GM12878 (cell line): ENCODE measurements around the gene FAM76B. TPM values are rescaled to one million over a fixed set of nuclear protein-coding genes. Genes with fewer than 3 reads are reported as not detected.

Experiments used
- ATAC-seq: fragments of 200-7000 bp; cut with Tn5 transposase; 3 replicates; pipeline ENCODE4 v1.9.1; 2020; ENCODE audit warnings: mild to moderate bottlenecking, moderate library complexity
- BruUV-seq: library from RNA; stranded (reverse); fragments of 400-500 nt; replicated peaks from 2 replicates; lab custom pipeline; 2021; lab: Mats Ljungman, UMichigan
- CTCF ChIA-PET: fragments of 300-600 bp; sonication (Branson Sonifier 250); formaldehyde crosslinking; extraction: SDS; loops from one replicate; lab custom pipeline; 2021; ENCODE audit warnings: inconsistent platforms; lab: Yijun Ruan, JAX
- POLR2A ChIA-PET: fragments of 350-600 bp; formaldehyde crosslinking; extraction: SDS; loops from one replicate; lab custom pipeline; 2021; ENCODE audit warnings: inconsistent platforms; lab: Charles Lee
- RAD21 ChIA-PET: fragments of 300-600 bp; sonication (Branson Sonifier 250); formaldehyde crosslinking; loops from one replicate; lab custom pipeline; 2023; ENCODE audit warnings: antibody characterized with exemption; ENCODE audit not compliant: unreplicated experiment; lab: Charles Lee
- SMC1A ChIA-PET: fragments of 300-600 bp; sonication (Branson Sonifier 250); formaldehyde crosslinking; loops from one replicate; lab custom pipeline; 2023; ENCODE audit not compliant: unreplicated experiment, uncharacterized antibody; lab: Charles Lee
- DNase-seq: peaks from one replicate; pipeline ENCODE4 v3.0.0-alpha.2; 2011; ENCODE audit warnings: low read depth, low spot score
- FAIRE-seq: peaks from 3 replicates; lab custom pipeline; 2011; peaks lifted over from hg19 to GRCh38; lab: Jason Lieb, UNC
- H2AFZ ChIP-seq: 2 replicates; pipeline ENCODE4 v1.6.0; 2011; ENCODE audit warnings: low read depth, low read length, control low read depth; ENCODE audit not compliant: control insufficient read depth
- H3K27ac ChIP-seq: 2 replicates; pipeline ENCODE4 v1.5.1; 2011; ENCODE audit warnings: control low read depth; ENCODE audit not compliant: control insufficient read depth, insufficient read depth
- H3K27me3 ChIP-seq, 2 experiments: replicated peaks in 1 of 2; 2 replicates each; pipeline versions ENCODE4 v1.6.0 to v1.6.1; 2011; ENCODE audit warnings: low read length in 1 of 2; ENCODE audit not compliant: control insufficient read depth in 2 of 2, insufficient read depth in 2 of 2
- H3K36me3 ChIP-seq, 2 experiments: 2 replicates each; pipeline ENCODE4 v1.5.1; 2011; ENCODE audit warnings: low read length in 1 of 2; ENCODE audit not compliant: control insufficient read depth in 2 of 2, insufficient read depth in 2 of 2
- H3K4me1 ChIP-seq: 2 replicates; pipeline ENCODE4 v1.6.1; 2011; ENCODE audit warnings: mild to moderate bottlenecking, low read length, moderate library complexity, mixed read lengths; ENCODE audit not compliant: control insufficient read depth, insufficient read depth
- H3K4me2 ChIP-seq: 2 replicates; pipeline ENCODE4 v1.6.0; 2011; ENCODE audit warnings: control low read depth; ENCODE audit not compliant: control insufficient read depth, insufficient read depth
- H3K4me3 ChIP-seq: fragments of 200-600 bp; sonication (generic); 2 replicates; pipeline ENCODE4 v1.5.1; 2016
- H3K79me2 ChIP-seq: 2 replicates; pipeline ENCODE4 v1.6.0; 2011; ENCODE audit warnings: low read length; ENCODE audit not compliant: control insufficient read depth, insufficient read depth
- H3K9ac ChIP-seq: 2 replicates; pipeline ENCODE4 v1.8.0; 2011; ENCODE audit warnings: low read length, control low read depth, mixed read lengths; ENCODE audit not compliant: control insufficient read depth, insufficient read depth
- H3K9me3 ChIP-seq: replicated peaks from 3 replicates; pipeline ENCODE4 v1.5.1; 2011; ENCODE audit warnings: mild to moderate bottlenecking, low read length; ENCODE audit not compliant: control insufficient read depth, insufficient read depth
- H4K20me1 ChIP-seq: 2 replicates; pipeline ENCODE4 v1.6.0; 2011; ENCODE audit not compliant: control insufficient read depth, insufficient read depth
- CHD2 ChIP-seq: IDR thresholded peaks from 2 replicates; pipeline ENCODE4 v1.6.1; 2011; ENCODE audit warnings: low read depth, low read length, improper control_type of control experiment, borderline replicate concordance
- CHD4 ChIP-seq: fragments of 200-600 bp; sonication (generic); IDR thresholded peaks from 2 replicates; pipeline ENCODE4 v1.6.1; 2016; ENCODE audit warnings: mild to moderate bottlenecking
- CREM ChIP-seq: IDR thresholded peaks from 2 replicates; pipeline ENCODE4 v1.6.1; 2014; ENCODE audit warnings: antibody characterized with exemption, low read depth
- CUX1 ChIP-seq: IDR thresholded peaks from 2 replicates; pipeline ENCODE4 v1.6.1; 2012; ENCODE audit warnings: improper control_type of control experiment, low read depth, low read length; ENCODE audit not compliant: insufficient replicate concordance
- KAT2A ChIP-seq: conservative IDR thresholded peaks from 2 replicates; pipeline ENCODE4 v1.6.1; 2011; ENCODE audit warnings: low read depth, low read length; ENCODE audit not compliant: control insufficient read depth
- SMAD5 ChIP-seq: IDR thresholded peaks from 2 replicates; pipeline ENCODE4 v1.6.1; 2016; ENCODE audit warnings: antibody characterized with exemption, low read depth
- SMARCA5 ChIP-seq: fragments of 450-650 bp; IDR thresholded peaks from 2 replicates; pipeline ENCODE4 v1.6.1; 2017; ENCODE audit warnings: mild to moderate bottlenecking
- SP1 ChIP-seq: IDR thresholded peaks from one replicate; pipeline ENCODE4 v1.6.1; 2011; ENCODE audit warnings: low read depth, low read length
- YY1 ChIP-seq: IDR thresholded peaks from 2 replicates; pipeline ENCODE4 v1.6.1; 2011; ENCODE audit warnings: low read depth, mild to moderate bottlenecking, low read length
- ZBTB11 ChIP-seq: fragments of 450-650 bp; formaldehyde crosslinking; IDR thresholded peaks from 2 replicates; pipeline ENCODE4 v1.5.0; 2022; ENCODE audit warnings: mild to moderate bottlenecking, missing genetic modification characterization
- WGBS: methylation state at CpG from one replicate; pipeline ENCODE4 v1.1.6; 2016; ENCODE audit warnings: low lambda C conversion rate; ENCODE audit not compliant: insufficient replicate concordance, insufficient coverage; ENCODE audit errors: missing lambda C conversion rate; 5-methylcytosine and 5-hydroxymethylcytosine counted together
- in situ Hi-C: fragments of 300-500 bp; cut with MboI; formaldehyde crosslinking; loops from 9 replicates; pipeline ENCODE4 v1.14.3; 2018; ENCODE audit warnings: mixed read lengths
- intact Hi-C: fragments of 100-400 bp; cut with micrococcal nuclease; formaldehyde crosslinking; loops from one replicate; pipeline ENCODE4 v1.14.2; 2022; ENCODE audit not compliant: unreplicated experiment
- polyA plus RNA-seq, 11 experiments: library from polyadenylated mRNA; depleted of rRNA in 4 of 11; unstranded in 6 of 11; stranded (reverse) in 5 of 11; fragments of >200 nt; fragmentation: Nextera tagmentation in 4 of 11; fragmentation: Illumina TruSeq in 1 of 11; extraction: Ambion mirVana in 4 of 11; extraction: Trizol in 1 of 11; gene quantifications; 1 replicate in 1 of 11; 2 replicates in 10 of 11; pipeline versions ENCODE4 v1.2.1 to v1.2.3, GENCODE V29; 2011 to 2016; ENCODE audit warnings: inconsistent platforms in 2 of 11, missing spikeins in 2 of 11, low read depth in 1 of 11
- total RNA-seq, 4 experiments: library from RNA; depleted of rRNA in 3 of 4; stranded (reverse); fragments of >200 nt in 3 of 4; fragmentation: Illumina TruSeq in 1 of 4; extraction: Trizol in 1 of 4; gene quantifications; 2 replicates each; pipeline versions ENCODE4 v1.2.1 to v1.2.3, GENCODE V29; 2013 to 2021

FAM76B gene
- total and polyA plus RNA-seq, 10 of the 15 experiments (the other 5 are each of a cell fraction or from before 2014, with no cell fraction given): 13.5 to 56.8 (median 28.4) TPM

GRCh38 chr11:95790123-95790932 is 746 bp upstream of the FAM76B start, which contains the start of gene CEP57:
Gene CEP57, plus strand, starts transcription at chr11:95790498. Its CDS starts 201 bp downstream, at chr11:95790699.
- ChIA-PET SMC1A (interaction anchor here (0.8 to 5.6 kb wide), 19 partner anchors 10 to 730 kb away, joined by 3 to 37 read pairs (median 5); partner anchors contain the start of genes CCDC82, JRKL, MAML2 and SESN3), POLR2A (interaction anchor here (0.7 to 5.5 kb wide), 14 partner anchors 11 to 723 kb away, joined by 3 to 29 read pairs (median 6); partner anchors contain the start of genes CCDC82, JRKL, SESN3 and SRSF8), CTCF (interaction anchor here (0.8 to 3.3 kb wide), 16 partner anchors 10 to 723 kb away, joined by 3 to 16 read pairs (median 4); partner anchors contain the start of genes CCDC82, JRKL, MAML2 and SRSF8), RAD21 (interaction anchor here (0.7 to 3.1 kb wide), 15 partner anchors 11 to 721 kb away, joined by 3 to 20 read pairs (median 5); partner anchors contain the start of genes CCDC82 and JRKL)
- Histone ChIP-seq H3K36me3 (peaks cover 0 to 6% of the 10 kb centered on the region in 2 experiments; a peak in 2 of 4 replicates), H3K27ac (peak within 1 kb of the TSS; percentile 90), H2AFZ (peak within 1 kb of the TSS; percentile 83), H3K9ac (peak within 1 kb of the TSS; percentile 94), H3K4me2 (peak within 1 kb of the TSS; percentile 46), H3K9me3 (no peaks in the 10 kb centered on the region), H4K20me1 (no peaks in the 10 kb centered on the region), H3K79me2 (peaks cover 69% of the 10 kb centered on the region), H3K27me3 (no peaks in the 10 kb centered on the region), H3K4me3 (peak within 1 kb of the TSS; percentile 87), H3K4me1 (0 out of 2 replicates have a peak, but pooled peaks cover 3% of the 10 kb centered on the region)
- FAIRE-seq (peak; percentile 81), DNase-seq (peak; percentile 92), ATAC-seq (peak; percentile 73)
- intact Hi-C loops (loop anchor here (5.0 kb wide), 2 partner anchors 132 to 637 kb away; partner anchors contain the start of gene MTMR2), in situ Hi-C loops (loop anchor here (5.0 kb wide), 1 partner anchor 597 kb away; the partner anchor contains the start of gene CCDC82)
- 2% methylated on average over 55 of the region's 55 CpGs for WGBS
- BruUV-seq: no TSS peak
- TF ChIP-seq SMARCA5 (peak; percentile 53), CUX1 (no peak), KAT2A (no peak), SMAD5 (peak; percentile 74; the same call in 1 of the 2 replicates), CREM (peak; percentile 98), ZBTB11 (CRISPR knock-in tag) (no peak), CHD2 (peak; percentile 66; the same call in 1 of the 2 replicates), SP1 (peak; percentile 76), YY1 (peak; percentile 94), CHD4 (no peak)
